ENCODE measurements around the gene DIS3L2.

- TF ChIP-seq PATZ1 (CRISPR knock-in tag; IDR thresholded peaks at IDR 0.05; ENCODE audit: borderline replicate concordance): no peak
- no peak for TF ChIP-seq ZFP30 (CRISPR knock-in tag; IDR thresholded peaks at IDR 0.05)
- no peak for TF ChIP-seq ZNF565 (CRISPR knock-in tag; conservative IDR thresholded peaks at IDR 0.05; ENCODE audit: low read depth)
Measured at GRCh38 chr2:232323328-232323650, 361.8 kb downstream of the DIS3L2 start.

All from SK-N-SH treated with all-trans-retinoic acid at 6 μM for 48 hours (cell line).